ENCODE data around the gene BEX4. TPM values are rescaled to one million over a fixed set of nuclear protein-coding genes. Genes with fewer than 3 reads are reported as not detected.
A peak's percentile ranks its signal among the peaks of the same experiment; 100 is the strongest.
"Not testable (repeated sequence)": the region's sequence is repeated elsewhere in the genome, so short reads cannot be mapped to it uniquely, and the experiment has no call there.

Gene BEX4, protein sequence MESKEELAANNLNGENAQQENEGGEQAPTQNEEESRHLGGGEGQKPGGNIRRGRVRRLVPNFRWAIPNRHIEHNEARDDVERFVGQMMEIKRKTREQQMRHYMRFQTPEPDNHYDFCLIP
- total RNA-seq, result 6.0 and 7.1 TPM in 2 replicates

DNA sequence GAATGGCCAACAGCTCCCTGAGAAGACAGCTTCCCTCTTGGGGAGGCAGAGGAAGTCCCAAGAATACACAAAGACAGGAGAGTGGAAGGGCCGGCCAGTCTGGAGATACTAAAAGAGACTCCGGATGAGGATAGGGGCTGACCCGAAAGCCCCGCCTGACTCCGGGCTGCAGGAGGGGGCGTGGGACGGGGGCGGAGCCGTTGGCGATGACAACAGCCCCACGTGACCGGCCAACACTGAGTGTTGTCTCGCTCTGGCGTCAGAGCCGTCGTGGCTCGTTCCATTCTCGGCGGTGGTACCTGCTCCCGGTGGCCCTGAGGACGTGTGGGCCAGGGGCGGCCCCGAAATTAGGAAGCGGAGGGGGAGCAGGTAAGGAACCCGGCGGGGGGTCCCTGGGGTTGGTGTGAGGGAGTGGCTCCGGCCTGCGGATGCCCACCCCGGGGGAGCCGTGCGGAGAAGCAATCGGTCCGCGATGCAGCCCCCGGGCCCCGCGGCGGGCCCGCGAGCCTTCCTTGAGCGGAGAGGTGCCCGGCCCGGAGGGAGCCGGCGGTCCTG is at the start of gene BEX4:
BEX4 (plus strand) TSS at position 239 of the 555 bp plus-strand sequence. CDS start 1,046 bp downstream, outside the sequence.
- TF ChIP-seq, protein P1, sequence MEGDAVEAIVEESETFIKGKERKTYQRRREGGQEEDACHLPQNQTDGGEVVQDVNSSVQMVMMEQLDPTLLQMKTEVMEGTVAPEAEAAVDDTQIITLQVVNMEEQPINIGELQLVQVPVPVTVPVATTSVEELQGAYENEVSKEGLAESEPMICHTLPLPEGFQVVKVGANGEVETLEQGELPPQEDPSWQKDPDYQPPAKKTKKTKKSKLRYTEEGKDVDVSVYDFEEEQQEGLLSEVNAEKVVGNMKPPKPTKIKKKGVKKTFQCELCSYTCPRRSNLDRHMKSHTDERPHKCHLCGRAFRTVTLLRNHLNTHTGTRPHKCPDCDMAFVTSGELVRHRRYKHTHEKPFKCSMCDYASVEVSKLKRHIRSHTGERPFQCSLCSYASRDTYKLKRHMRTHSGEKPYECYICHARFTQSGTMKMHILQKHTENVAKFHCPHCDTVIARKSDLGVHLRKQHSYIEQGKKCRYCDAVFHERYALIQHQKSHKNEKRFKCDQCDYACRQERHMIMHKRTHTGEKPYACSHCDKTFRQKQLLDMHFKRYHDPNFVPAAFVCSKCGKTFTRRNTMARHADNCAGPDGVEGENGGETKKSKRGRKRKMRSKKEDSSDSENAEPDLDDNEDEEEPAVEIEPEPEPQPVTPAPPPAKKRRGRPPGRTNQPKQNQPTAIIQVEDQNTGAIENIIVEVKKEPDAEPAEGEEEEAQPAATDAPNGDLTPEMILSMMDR (IDR thresholded peaks at IDR 0.05; ENCODE audit: insufficient read depth, low read depth, low read length), result no peak
- peak within 1 kb of the TSS; percentile 71 for H3K4me3 ChIP-seq (ENCODE audit: low read depth, low read length)
- DNase-seq (ENCODE audit: low read depth), result peak; percentile 66

- DNase-seq (ENCODE audit: low read depth), result peak; percentile 2
- H3K4me3 ChIP-seq (ENCODE audit: low read depth, low read length), result no peak overlapping the region
- TF ChIP-seq, protein P1 (IDR thresholded peaks at IDR 0.05; ENCODE audit: insufficient read depth, low read depth, low read length), result no peak
Observed at GRCh38 chrX:103170216-103170615, 44.7 kb upstream of the BEX4 start.

DNA sequence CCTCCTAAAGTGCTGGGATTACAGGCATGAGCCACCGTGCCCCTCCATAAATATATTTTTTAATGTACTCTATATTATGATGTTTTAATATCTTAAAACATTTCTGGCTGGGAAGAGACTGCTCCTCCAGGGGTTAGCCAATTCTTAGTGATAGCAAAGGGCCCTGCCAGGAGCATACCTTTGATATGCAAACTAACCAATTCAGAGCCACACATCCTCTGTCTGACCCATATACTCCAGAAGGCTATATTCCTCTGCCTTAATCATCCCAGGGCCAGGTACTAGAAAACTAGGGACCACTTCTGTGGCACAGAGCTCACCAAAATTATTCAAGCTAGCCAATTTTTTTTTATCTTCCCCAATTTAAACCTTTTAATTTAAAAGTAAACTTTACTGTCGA is 43.6 kb upstream of the BEX4 start:
- DNase-seq (ENCODE audit: low read depth), result no peak
- TF ChIP-seq, protein P1 (IDR thresholded peaks at IDR 0.05; ENCODE audit: insufficient read depth, low read depth, low read length), result no peak
- H3K4me3 ChIP-seq (ENCODE audit: low read depth, low read length), result no peak overlapping the region

- DNase-seq (ENCODE audit: low read depth); H3K4me3 ChIP-seq (ENCODE audit: low read depth, low read length): not testable (repeated sequence)
Observed at GRCh38 chrX:103175256-103175655, 39.7 kb upstream of the BEX4 start.

DNA sequence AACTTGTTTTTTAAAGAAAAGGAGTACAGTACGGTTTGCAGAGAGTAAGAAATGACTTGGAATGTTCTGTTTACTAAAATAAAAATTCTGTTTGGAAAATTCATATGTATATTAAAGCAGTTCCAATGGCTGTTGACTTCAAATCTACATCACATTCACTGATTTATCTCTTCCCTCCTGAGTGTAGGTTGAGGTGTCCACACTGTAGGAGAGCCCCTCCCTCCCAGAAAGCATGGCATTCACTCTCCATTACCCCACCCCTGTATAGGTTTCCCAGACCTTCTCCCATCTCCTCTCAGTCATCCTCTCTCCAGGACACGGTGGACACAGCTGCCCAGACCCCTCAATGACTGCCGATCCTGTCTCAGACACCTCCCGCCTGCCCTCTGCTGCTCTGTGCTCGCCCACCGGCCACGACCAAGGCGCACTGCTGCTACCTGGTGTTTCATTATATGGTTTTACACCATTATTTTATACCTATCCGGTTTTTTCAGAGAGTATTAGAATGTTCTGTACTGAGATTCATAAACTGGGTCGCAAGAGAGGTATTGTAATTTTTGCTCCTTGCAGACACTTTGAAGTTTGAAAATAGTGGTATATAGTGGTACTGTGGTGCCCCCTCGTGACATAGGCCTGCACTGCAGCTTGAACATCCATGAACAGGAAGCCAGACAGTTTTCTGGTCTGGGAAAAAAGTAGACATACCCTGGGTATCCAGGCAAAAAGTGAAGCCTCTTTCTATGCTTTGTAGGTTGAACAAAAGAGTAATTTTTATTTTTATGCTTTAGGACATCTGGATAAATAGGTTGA is 38.8 kb upstream of the BEX4 start:
- TF ChIP-seq, protein P1 (IDR thresholded peaks at IDR 0.05; ENCODE audit: insufficient read depth, low read depth, low read length), result peak; percentile 76
- no peak overlapping the region for H3K4me3 ChIP-seq (ENCODE audit: low read depth, low read length)
- peak; percentile 43 for DNase-seq (ENCODE audit: low read depth)

DNA sequence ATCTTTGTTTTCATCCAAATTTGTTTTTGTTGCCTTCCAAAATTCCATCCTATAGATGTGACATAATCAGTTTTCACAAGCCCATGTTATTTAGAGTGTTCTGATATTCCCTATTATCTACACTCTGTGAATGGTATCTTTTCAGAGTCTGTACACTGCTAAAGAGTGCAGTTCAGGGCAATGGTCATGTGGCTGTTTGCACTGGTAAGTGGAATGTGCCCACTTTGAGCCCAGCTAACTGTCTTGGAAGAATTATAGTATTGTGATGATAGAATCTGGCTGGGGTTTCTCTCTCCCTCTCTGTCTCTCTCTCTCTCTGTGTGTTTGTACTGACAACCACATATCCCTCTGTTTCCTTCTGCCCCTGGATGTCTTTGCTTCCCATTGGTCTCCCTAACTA is 37.4 kb upstream of the BEX4 start:
- no peak overlapping the region for H3K4me3 ChIP-seq (ENCODE audit: low read depth, low read length)
- DNase-seq (ENCODE audit: low read depth), result no peak
- TF ChIP-seq, protein P1 (IDR thresholded peaks at IDR 0.05; ENCODE audit: insufficient read depth, low read depth, low read length), result no peak

DNA sequence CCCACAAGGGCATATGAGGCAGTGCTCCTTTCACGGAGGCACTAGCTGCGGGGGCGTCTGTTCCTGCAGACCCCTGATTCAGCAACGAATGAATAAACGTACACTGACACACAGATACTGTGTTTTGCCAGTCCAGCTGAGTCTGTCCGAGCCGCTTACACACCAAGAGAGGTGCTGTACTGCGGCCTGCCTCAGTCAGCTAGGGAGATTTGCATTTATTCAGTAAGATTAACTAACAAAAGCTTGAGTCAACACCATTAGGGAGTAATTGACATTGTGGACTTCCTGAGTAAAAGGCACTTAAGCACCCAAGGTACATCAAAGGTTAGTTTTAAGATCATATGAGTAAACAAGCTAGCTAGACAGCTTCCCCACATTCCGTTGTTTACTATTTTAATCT is 31.0 kb upstream of the BEX4 start:
- no peak for DNase-seq (ENCODE audit: low read depth)
- TF ChIP-seq, protein P1 (IDR thresholded peaks at IDR 0.05; ENCODE audit: insufficient read depth, low read depth, low read length), result no peak
- H3K4me3 ChIP-seq (ENCODE audit: low read depth, low read length), result no peak overlapping the region
